Endometrium (tissue), 2 donors: ENCODE data around the gene NPHP4.
"Not testable (repeated sequence)": the region's sequence is repeated elsewhere in the genome, so short reads cannot be mapped to it uniquely, and the experiment has no call there.

Experiments used
- FAIRE-seq: peaks from 2 replicates; lab custom pipeline; 2012; peaks lifted over from hg19 to GRCh38; lab: Jason Lieb, UNC
- donor health status: control.
- donor health status: control.

The NPHP4 gene

GRCh38 chr1:5855196-5855897 lies 136.9 kb downstream of the NPHP4 start:
- FAIRE-seq: no peak

GRCh38 chr1:5854754-5855153 lies 137.5 kb downstream of the NPHP4 start:
- FAIRE-seq: no peak

GRCh38 chr1:5853858-5854257 lies 138.4 kb downstream of the NPHP4 start:
- FAIRE-seq: not testable (repeated sequence)

GRCh38 chr1:5850503-5850902 lies 141.7 kb downstream of the NPHP4 start:
- no peak for FAIRE-seq

GRCh38 chr1:5849550-5849949 lies 142.7 kb downstream of the NPHP4 start:
- FAIRE-seq: no peak

GRCh38 chr1:5847013-5847659 lies 145.1 kb downstream of the NPHP4 start:
- no peak for FAIRE-seq

- no peak for FAIRE-seq
These were observed 146.8 kb downstream of the NPHP4 start for GRCh38 chr1:5845376-5845775.

GRCh38 chr1:5844442-5844841 lies 147.8 kb downstream of the NPHP4 start:
- no peak for FAIRE-seq

- FAIRE-seq: no peak
These were observed 148.6 kb downstream of the NPHP4 start for GRCh38 chr1:5843521-5844096.

GRCh38 chr1:5842679-5843078 lies 149.5 kb downstream of the NPHP4 start:
- no peak for FAIRE-seq

GRCh38 chr1:5840551-5841001 lies 151.6 kb downstream of the NPHP4 start:
- no peak for FAIRE-seq

- no peak for FAIRE-seq
These were observed 152.2 kb downstream of the NPHP4 start for GRCh38 chr1:5839881-5840550.

GRCh38 chr1:5839161-5839880 lies 152.9 kb downstream of the NPHP4 start:
- FAIRE-seq: no peak

- FAIRE-seq: no peak
These were observed 154.1 kb downstream of the NPHP4 start for GRCh38 chr1:5837976-5838653.

GRCh38 chr1:5836776-5837440 lies 155.3 kb downstream of the NPHP4 start:
- FAIRE-seq: no peak

- FAIRE-seq: no peak
These were observed 157.1 kb downstream of the NPHP4 start for GRCh38 chr1:5835179-5835562.

- no peak for FAIRE-seq
These were observed 157.6 kb downstream of the NPHP4 start for GRCh38 chr1:5834477-5835178.

- no peak for FAIRE-seq
These were observed 158.3 kb downstream of the NPHP4 start for GRCh38 chr1:5833911-5834310.

- FAIRE-seq: no peak
These were observed 159.0 kb downstream of the NPHP4 start for GRCh38 chr1:5832916-5833895.
